Ovary (tissue), 3 donors: ENCODE results near the gene PCDHGB2.

Source experiments
- EP300 ChIP-seq: sonication (generic); formaldehyde crosslinking; IDR thresholded peaks from one replicate; pipeline ENCODE4 v1.6.1; 2017; ENCODE audit warnings: antibody characterized with exemption
- POLR2A ChIP-seq: fragments of 450-650 bp; IDR thresholded peaks from one replicate; pipeline ENCODE4 v1.6.1; 2017; ENCODE audit warnings: antibody characterized with exemption, mild to moderate bottlenecking, moderate library complexity
- TF ChIP-seq, protein P1 (sequence below), 3 donors: fragments of 450-650 bp in 2 of 3; fragments of 200-600 bp in 1 of 3; IDR thresholded peaks; one replicate each; pipeline versions ENCODE4 v1.5.1 to v1.8.0; 2016 to 2022; ENCODE audit warnings: antibody characterized with exemption in 3 of 3, mild to moderate bottlenecking in 1 of 3
- donor health status: DM: no; HTN: no; CAD: no.

DNA sequence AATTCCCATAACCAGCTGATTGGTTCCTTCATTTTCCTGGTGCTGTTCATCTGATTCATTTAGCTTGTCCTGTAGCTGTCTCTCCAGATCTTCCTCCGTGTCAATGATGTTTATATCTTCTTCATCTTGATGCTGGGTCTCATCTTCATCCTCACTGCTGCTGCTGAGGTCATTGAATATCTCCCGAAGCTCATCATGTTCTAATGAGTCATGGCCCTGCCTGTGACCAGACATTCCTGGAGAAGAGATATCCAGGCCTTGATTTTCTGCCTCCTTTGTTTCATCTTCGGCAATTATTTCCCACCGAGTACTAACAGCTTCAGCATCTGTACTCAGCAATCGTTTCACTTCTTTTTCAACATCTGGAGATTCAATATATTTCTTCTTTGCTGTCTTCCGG, 40.6 kb upstream of the PCDHGB2 start:
- TF ChIP-seq, protein P1, sequence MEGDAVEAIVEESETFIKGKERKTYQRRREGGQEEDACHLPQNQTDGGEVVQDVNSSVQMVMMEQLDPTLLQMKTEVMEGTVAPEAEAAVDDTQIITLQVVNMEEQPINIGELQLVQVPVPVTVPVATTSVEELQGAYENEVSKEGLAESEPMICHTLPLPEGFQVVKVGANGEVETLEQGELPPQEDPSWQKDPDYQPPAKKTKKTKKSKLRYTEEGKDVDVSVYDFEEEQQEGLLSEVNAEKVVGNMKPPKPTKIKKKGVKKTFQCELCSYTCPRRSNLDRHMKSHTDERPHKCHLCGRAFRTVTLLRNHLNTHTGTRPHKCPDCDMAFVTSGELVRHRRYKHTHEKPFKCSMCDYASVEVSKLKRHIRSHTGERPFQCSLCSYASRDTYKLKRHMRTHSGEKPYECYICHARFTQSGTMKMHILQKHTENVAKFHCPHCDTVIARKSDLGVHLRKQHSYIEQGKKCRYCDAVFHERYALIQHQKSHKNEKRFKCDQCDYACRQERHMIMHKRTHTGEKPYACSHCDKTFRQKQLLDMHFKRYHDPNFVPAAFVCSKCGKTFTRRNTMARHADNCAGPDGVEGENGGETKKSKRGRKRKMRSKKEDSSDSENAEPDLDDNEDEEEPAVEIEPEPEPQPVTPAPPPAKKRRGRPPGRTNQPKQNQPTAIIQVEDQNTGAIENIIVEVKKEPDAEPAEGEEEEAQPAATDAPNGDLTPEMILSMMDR (IDR thresholded peaks at IDR 0.05), result no peak
- TF ChIP-seq POLR2A, result no peak
- TF ChIP-seq EP300, result no peak
